HS-5 (cell line): ENCODE results near the gene KCNIP4.

Experiments used
- DNase-seq: peaks from one replicate; pipeline ENCODE4 v3.0.0-alpha.2; 2012; ENCODE audit warnings: low read depth

KCNIP4 gene

GRCh38 chr4:21688596-21689265, 259.8 kb downstream of the KCNIP4 start:
- no peak for DNase-seq

GRCh38 chr4:21685911-21686310, 262.7 kb downstream of the KCNIP4 start:
- no peak for DNase-seq

GRCh38 chr4:21680326-21680898, 268.2 kb downstream of the KCNIP4 start:
- DNase-seq = no peak

GRCh38 chr4:21678711-21679110, 269.9 kb downstream of the KCNIP4 start:
- DNase-seq = no peak

GRCh38 chr4:21677173-21677572, 271.4 kb downstream of the KCNIP4 start:
- no peak for DNase-seq

- no peak for DNase-seq
Observed at GRCh38 chr4:21664355-21664754, 284.2 kb downstream of the KCNIP4 start.

GRCh38 chr4:21656832-21657231, 291.7 kb downstream of the KCNIP4 start:
- peak; percentile 33 for DNase-seq

GRCh38 chr4:21655031-21655430, 293.5 kb downstream of the KCNIP4 start:
- DNase-seq = no peak

- no peak for DNase-seq
Observed at GRCh38 chr4:21652508-21653231, 295.9 kb downstream of the KCNIP4 start.

- no peak for DNase-seq
Observed at GRCh38 chr4:21649391-21650090, 299.0 kb downstream of the KCNIP4 start.

GRCh38 chr4:21645776-21646175, 302.8 kb downstream of the KCNIP4 start:
- DNase-seq = no peak

GRCh38 chr4:21641696-21642095, 306.9 kb downstream of the KCNIP4 start:
- no peak for DNase-seq

GRCh38 chr4:21638171-21638725, 310.3 kb downstream of the KCNIP4 start:
- DNase-seq = no peak

GRCh38 chr4:21628916-21629610, 319.5 kb downstream of the KCNIP4 start:
- no peak for DNase-seq

GRCh38 chr4:21628116-21628670, 320.4 kb downstream of the KCNIP4 start:
- DNase-seq = no peak

- no peak for DNase-seq
Observed at GRCh38 chr4:21625447-21625846, 323.1 kb downstream of the KCNIP4 start.

- no peak for DNase-seq
Observed at GRCh38 chr4:21605006-21605405, 343.6 kb downstream of the KCNIP4 start.

GRCh38 chr4:21596521-21596920, 352.1 kb downstream of the KCNIP4 start:
- DNase-seq = no peak

- no peak for DNase-seq
Observed at GRCh38 chr4:21593671-21594001, 354.9 kb downstream of the KCNIP4 start.

- peak; percentile 38 for DNase-seq
Observed at GRCh38 chr4:21592970-21593670, 355.5 kb downstream of the KCNIP4 start.

GRCh38 chr4:21577056-21577455, 371.5 kb downstream of the KCNIP4 start:
- no peak for DNase-seq
